Activated CD4-positive, CD25-positive, alpha-beta regulatory T cell treated with anti-CD3 and anti-CD28 coated beads, Interleukin-2, amount 50 U/mL, for 72 hours (primary cell): ENCODE measurements around the gene USP49.
"Not testable (repeated sequence)": the region's sequence is repeated elsewhere in the genome, so short reads cannot be mapped to it uniquely, and the experiment has no call there.

ENCODE experiments used
- DNase-seq: peaks from one replicate; pipeline ENCODE4 v3.0.0; 2021

Gene USP49

GRCh38 chr6:41871691-41872090 is 23.5 kb downstream of the USP49 start:
- no peak for DNase-seq

- no peak for DNase-seq
These were observed 35.8 kb downstream of the USP49 start for GRCh38 chr6:41859356-41859755.

- no peak for DNase-seq
These were observed 36.5 kb downstream of the USP49 start for GRCh38 chr6:41858703-41859102.

- no peak for DNase-seq
These were observed 44.3 kb downstream of the USP49 start for GRCh38 chr6:41850861-41851260.

GRCh38 chr6:41846666-41847237 is 48.4 kb downstream of the USP49 start:
- peak; percentile 49 for DNase-seq

- no peak for DNase-seq
These were observed 52.0 kb downstream of the USP49 start for GRCh38 chr6:41843178-41843577.

GRCh38 chr6:41840326-41840725 is 54.8 kb downstream of the USP49 start:
- no peak for DNase-seq

- no peak for DNase-seq
These were observed 58.5 kb downstream of the USP49 start for GRCh38 chr6:41836660-41837052.

- no peak for DNase-seq
These were observed 59.0 kb downstream of the USP49 start for GRCh38 chr6:41836022-41836659.

GRCh38 chr6:41832263-41832662 is 62.9 kb downstream of the USP49 start:
- DNase-seq, result no peak

- no peak for DNase-seq
These were observed 68.7 kb downstream of the USP49 start for GRCh38 chr6:41826343-41827022.

- DNase-seq, result no peak
These were observed 70.3 kb downstream of the USP49 start for GRCh38 chr6:41824571-41825569.

GRCh38 chr6:41823178-41823577 is 72.0 kb downstream of the USP49 start:
- no peak for DNase-seq

GRCh38 chr6:41822021-41822420 is 73.2 kb downstream of the USP49 start:
- DNase-seq, result no peak

GRCh38 chr6:41821266-41821665 is 73.9 kb downstream of the USP49 start:
- no peak for DNase-seq

GRCh38 chr6:41818271-41819054 is 76.7 kb downstream of the USP49 start:
- DNase-seq, result no peak

GRCh38 chr6:41815587-41815986 is 79.6 kb downstream of the USP49 start:
- no peak for DNase-seq

- DNase-seq, result no peak
These were observed 80.5 kb downstream of the USP49 start for GRCh38 chr6:41814629-41815028.

GRCh38 chr6:41813956-41814355 is 81.2 kb downstream of the USP49 start:
- no peak for DNase-seq

GRCh38 chr6:41813469-41813868 is 81.7 kb downstream of the USP49 start:
- no peak for DNase-seq

GRCh38 chr6:41811946-41812345 is 83.2 kb downstream of the USP49 start:
- DNase-seq, result not testable (repeated sequence)

- no peak for DNase-seq
These were observed 84.1 kb downstream of the USP49 start for GRCh38 chr6:41811095-41811494.
